Activated naive CD8-positive, alpha-beta T cell treated with anti-CD3 and anti-CD28 coated beads for 36 hours (primary cell): ENCODE data around the gene KIAA0753. TPM values are rescaled to one million over a fixed set of nuclear protein-coding genes. Genes with fewer than 3 reads are reported as not detected.

Experiments
- DNase-seq: peaks from one replicate; pipeline ENCODE4 v3.0.0; 2021
- H3K27ac Mint-ChIP-seq: one replicate; pipeline ENCODE4 v1.8.0; 2022; ENCODE audit warnings: mild to moderate bottlenecking, moderate library complexity, mixed read lengths
- H3K27me3 Mint-ChIP-seq: one replicate; pipeline ENCODE4 v1.8.0; 2022; ENCODE audit warnings: mild to moderate bottlenecking, mixed read lengths
- H3K36me3 Mint-ChIP-seq: one replicate; pipeline ENCODE4 v1.8.0; 2021; ENCODE audit warnings: mild to moderate bottlenecking, mixed read lengths
- H3K4me1 Mint-ChIP-seq: one replicate; pipeline ENCODE4 v1.8.0; 2021; ENCODE audit warnings: mixed read lengths
- H3K4me3 Mint-ChIP-seq: one replicate; pipeline ENCODE4 v1.8.0; 2022; ENCODE audit warnings: mild to moderate bottlenecking, moderate library complexity, mixed read lengths
- H3K9me3 Mint-ChIP-seq: one replicate; pipeline ENCODE4 v1.8.0; 2022; ENCODE audit warnings: mixed read lengths
- total RNA-seq, 2 experiments: library from RNA; stranded (reverse); gene quantifications; one replicate each; pipeline ENCODE4 v1.2.3, GENCODE V29; 2021

The KIAA0753 gene
- total RNA-seq, 2 experiments from 2014 or later, result 14.8 to 15.8 TPM

DNA sequence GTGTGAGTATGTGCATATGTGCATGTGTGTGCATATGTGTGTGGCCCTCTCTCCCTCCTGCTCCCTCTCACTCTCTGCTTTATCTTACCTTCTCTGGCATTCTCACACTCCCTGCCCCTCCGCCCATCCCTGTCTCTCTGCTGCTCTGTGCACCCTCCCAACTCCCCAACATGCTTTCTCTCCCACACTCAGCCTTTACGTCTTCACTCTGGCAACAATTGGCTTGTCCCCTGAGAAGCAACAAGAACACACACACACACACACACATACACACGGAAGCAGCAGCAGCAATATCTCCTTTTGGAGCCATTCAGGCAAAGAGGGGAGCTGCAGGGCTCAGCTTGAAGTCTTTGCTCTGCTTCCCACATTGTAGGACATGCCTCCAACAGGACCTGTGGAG lies 112.0 kb downstream of the KIAA0753 start:
- H3K9me3 Mint-ChIP-seq, result no peaks in the 10 kb centered on the region
- no peaks in the 10 kb centered on the region for H3K4me1 Mint-ChIP-seq
- no peak overlapping the region for H3K27ac Mint-ChIP-seq
- DNase-seq, result no peak
- H3K4me3 Mint-ChIP-seq, result no peak overlapping the region
- H3K36me3 Mint-ChIP-seq, result no peaks in the 10 kb centered on the region
- no peaks in the 10 kb centered on the region for H3K27me3 Mint-ChIP-seq

Other genes with a start within 250 kb of the KIAA0753 start
- not detected for gene AIPL1, start 205.6 kb downstream of the KIAA0753 start, total RNA-seq
- 1 to 10 TPM; 4.8 to 5.7 TPM for gene PIMREG, start 196.3 kb downstream of the KIAA0753 start, total RNA-seq
- under 1 TPM; 0.49 to 0.72 TPM for gene PITPNM3, start 84.2 kb downstream of the KIAA0753 start, total RNA-seq
- 100 to 1,000 TPM; 127 to 128 TPM for gene TXNDC17, start 349 bp upstream of the KIAA0753 start, total RNA-seq
- 10 to 100 TPM; 20.1 to 21.6 TPM for gene MED31, start 10.9 kb upstream of the KIAA0753 start, total RNA-seq
- gene C17orf100, start 11.1 kb upstream of the KIAA0753 start, total RNA-seq, result 1 to 10 TPM; 1.4 to 1.8 TPM
- gene SLC13A5, start 72.7 kb upstream of the KIAA0753 start, total RNA-seq, result not detected
- gene XAF1, start 115.3 kb upstream of the KIAA0753 start, total RNA-seq, result 10 to 100 TPM; 54.0 to 54.1 TPM
- not detected for gene FBXO39, start 135.5 kb upstream of the KIAA0753 start, total RNA-seq
- not detected for gene TEKT1, start 191.0 kb upstream of the KIAA0753 start, total RNA-seq